Erythroblast (primary cell): ENCODE measurements around the gene ZBTB49.

Experiments
- GATA1 ChIP-seq: IDR thresholded peaks from 2 replicates; pipeline ENCODE4 v1.6.1; 2011; ENCODE audit warnings: low read depth, mild to moderate bottlenecking, control low read depth, low read length, moderate library complexity
- POLR2A ChIP-seq: IDR thresholded peaks from 2 replicates; pipeline ENCODE4 v1.6.1; 2011; ENCODE audit warnings: mild to moderate bottlenecking, low read length

DNA sequence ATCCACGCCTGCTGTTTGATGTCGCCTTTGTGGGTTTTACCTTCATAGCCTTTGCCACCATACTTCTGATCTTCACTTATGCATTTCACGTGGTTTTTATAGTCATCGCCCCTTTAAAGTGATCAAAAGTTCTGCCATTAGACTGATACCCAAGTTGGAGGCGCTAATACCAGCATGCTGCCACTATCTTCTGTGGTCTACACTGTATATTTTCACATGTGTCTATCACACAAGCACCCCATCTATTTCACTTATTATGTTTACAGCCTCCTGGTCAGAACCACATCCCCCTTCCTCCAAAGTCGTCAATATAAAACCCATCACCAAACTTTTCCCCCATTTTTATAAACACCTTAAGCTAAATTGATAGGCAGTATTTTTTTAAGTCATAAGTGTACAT lies 8.3 kb upstream of the ZBTB49 start:
- TF ChIP-seq POLR2A (no peak), GATA1 (no peak)
